Activated CD4-positive, alpha-beta memory T cell treated with anti-CD3 and anti-CD28 coated beads for 36 hours (primary cell): ENCODE results near the gene HES1. TPM values are rescaled to one million over a fixed set of nuclear protein-coding genes. Genes with fewer than 3 reads are reported as not detected.

Source experiments
- CTCF ChIA-PET: fragments of 350-600 bp; sonication (Branson Sonifier 250); formaldehyde crosslinking; loops from one replicate; lab custom pipeline; 2021; ENCODE audit warnings: antibody characterized with exemption, inconsistent platforms; lab: Charles Lee
- POLR2A ChIA-PET: fragments of 350-600 bp; sonication (Branson Sonifier 250); formaldehyde crosslinking; loops from one replicate; lab custom pipeline; 2021; ENCODE audit warnings: antibody characterized with exemption; lab: Charles Lee
- DNase-seq: peaks from one replicate; pipeline ENCODE4 v3.0.0-alpha.2; 2020
- H3K27ac Mint-ChIP-seq: one replicate; pipeline ENCODE4 v1.8.0; 2021; ENCODE audit warnings: mixed read lengths
- H3K27me3 Mint-ChIP-seq: one replicate; pipeline ENCODE4 v1.8.0; 2021; ENCODE audit warnings: mixed read lengths
- H3K36me3 Mint-ChIP-seq: one replicate; pipeline ENCODE4 v1.8.0; 2021; ENCODE audit warnings: mixed read lengths
- H3K4me1 Mint-ChIP-seq: one replicate; pipeline ENCODE4 v1.8.0; 2021; ENCODE audit warnings: low read depth, mixed read lengths
- H3K4me3 Mint-ChIP-seq: one replicate; pipeline ENCODE4 v1.8.0; 2021; ENCODE audit warnings: mild to moderate bottlenecking, mixed read lengths
- H3K9me3 Mint-ChIP-seq: one replicate; pipeline ENCODE4 v1.8.0; 2021; ENCODE audit warnings: mixed read lengths
- intact Hi-C: fragments of 100-400 bp; cut with micrococcal nuclease; formaldehyde crosslinking; loops from one replicate; pipeline ENCODE4 v1.15.1; 2023
- total RNA-seq, 2 experiments: library from RNA; stranded (reverse); gene quantifications; one replicate each; pipeline ENCODE4 v1.2.3, GENCODE V29; 2021

Gene HES1
- total RNA-seq, 2 experiments from 2014 or later: 0.56 to 1.00 TPM

DNA sequence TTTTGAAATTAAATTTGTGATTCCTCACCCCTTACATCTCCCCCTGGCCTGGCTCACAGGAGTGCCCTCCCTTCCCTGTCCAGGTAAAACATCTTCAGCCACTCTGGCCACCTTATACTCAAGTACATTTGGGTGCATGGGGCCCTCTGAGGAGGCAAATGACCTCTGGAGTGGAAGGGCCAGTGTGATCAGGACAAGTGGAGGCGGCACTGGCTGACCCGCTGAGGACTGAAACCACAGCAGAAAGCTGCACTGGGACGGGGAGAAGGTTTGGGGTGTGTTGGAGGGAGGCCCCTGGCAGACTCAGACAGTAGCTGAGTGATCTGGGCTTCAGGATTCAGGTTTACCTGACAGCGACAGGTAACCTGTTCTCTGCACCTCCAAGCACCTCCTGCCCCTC lies 24.2 kb downstream of the HES1 start:
- no peak for DNase-seq
- CTCF ChIA-PET: interaction anchor here (0.6 to 2.1 kb wide), 2 partner anchors 22 to 156 kb away, joined by 3 to 6 read pairs; no protein-coding TSS in a partner anchor
- Mint-ChIP-seq H3K27ac (no peak overlapping the region), H3K9me3 (no peaks in the 10 kb centered on the region), H3K4me3 (no peak overlapping the region), H3K36me3 (no peaks in the 10 kb centered on the region), H3K27me3 (peaks cover 30% of the 10 kb centered on the region), H3K4me1 (no peaks in the 10 kb centered on the region)
- intact Hi-C loops: no loop called here
- POLR2A ChIA-PET: no interaction called here

DNA sequence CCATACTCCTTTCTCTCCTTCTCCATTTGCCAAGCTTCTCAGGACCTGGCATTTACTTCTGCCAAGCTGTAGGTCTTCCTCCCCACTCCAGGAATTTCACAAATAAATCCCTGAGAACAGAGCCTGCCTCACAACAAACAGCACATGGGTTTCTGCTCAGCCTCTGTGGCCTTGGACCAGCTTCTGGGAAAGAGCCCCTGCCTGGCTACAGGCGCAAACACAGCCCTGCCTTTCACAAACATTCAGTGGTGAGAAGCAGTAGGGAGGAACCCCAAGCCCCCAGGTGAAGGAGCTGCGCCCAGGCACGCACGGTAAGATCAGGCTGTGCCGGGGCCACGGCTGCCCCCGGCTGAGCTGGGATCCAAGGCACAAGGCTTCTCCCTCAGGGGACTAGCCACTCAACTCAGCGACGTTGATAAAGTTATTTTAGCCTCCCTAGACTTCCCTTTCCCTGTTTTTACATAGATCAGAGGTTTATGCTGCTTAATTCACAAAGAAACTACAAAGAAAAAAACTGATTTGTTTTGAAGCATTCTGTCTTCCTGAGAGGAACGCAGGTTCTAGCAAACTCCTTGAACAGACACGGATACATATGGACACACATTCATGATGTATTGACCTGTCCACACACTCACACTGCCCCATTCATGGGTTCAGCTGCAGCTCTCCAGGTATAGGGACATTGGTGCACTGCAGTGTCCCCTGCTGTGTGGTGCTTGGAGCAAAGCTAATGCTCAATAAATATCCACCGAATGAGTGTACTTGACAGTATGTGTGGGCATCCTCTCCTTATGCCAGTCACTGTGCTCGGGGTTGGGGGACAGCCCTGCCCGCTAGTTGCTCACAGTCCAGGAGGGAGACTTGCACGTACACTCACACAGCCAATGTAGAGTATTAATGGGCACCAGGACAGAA lies 25.4 kb downstream of the HES1 start:
- intact Hi-C loops: no loop called here
- Mint-ChIP-seq H3K36me3 (no peaks in the 10 kb centered on the region), H3K27ac (no peak overlapping the region), H3K9me3 (no peaks in the 10 kb centered on the region), H3K4me1 (no peaks in the 10 kb centered on the region), H3K27me3 (peaks cover 38% of the 10 kb centered on the region), H3K4me3 (no peak overlapping the region)
- ChIA-PET POLR2A (no interaction called here), CTCF (interaction anchor here (2.1 kb wide), 1 partner anchor 154 kb away, joined by 6 read pairs; no protein-coding TSS in a partner anchor)
- DNase-seq: no peak

DNA sequence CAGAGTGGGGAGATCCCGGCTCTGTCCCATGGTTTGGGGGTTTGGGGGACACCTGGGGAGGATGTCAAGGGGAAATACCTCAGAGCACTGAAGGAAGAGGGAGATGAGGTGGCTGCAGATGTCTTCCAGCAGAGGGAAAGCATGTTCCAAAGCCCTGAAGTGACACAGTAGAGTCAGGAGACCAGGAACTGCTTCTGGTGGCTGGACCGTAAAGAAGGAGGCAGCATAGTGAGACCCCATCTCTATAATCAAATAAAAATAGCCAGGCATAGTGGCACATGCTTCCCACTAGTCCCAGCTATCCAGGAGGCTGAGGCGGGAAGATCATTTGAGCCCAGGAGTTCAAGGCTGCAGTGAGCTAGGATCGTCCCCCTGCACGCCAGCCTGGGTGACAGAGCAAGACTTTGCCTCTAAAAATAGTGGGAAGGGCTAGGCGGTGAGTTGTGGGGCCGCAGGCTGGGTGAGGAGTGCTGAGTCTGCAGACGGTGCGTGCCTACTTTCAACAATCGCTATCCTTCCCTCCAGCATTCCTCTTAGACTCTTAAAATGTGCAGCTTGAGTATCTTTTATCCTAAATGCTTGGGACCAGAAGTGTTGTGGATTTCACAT lies 26.2 kb downstream of the HES1 start:
- Mint-ChIP-seq H3K9me3 (no peaks in the 10 kb centered on the region), H3K4me1 (no peaks in the 10 kb centered on the region), H3K27ac (no peak overlapping the region), H3K4me3 (no peak overlapping the region), H3K36me3 (no peaks in the 10 kb centered on the region), H3K27me3 (peaks cover 34% of the 10 kb centered on the region)
- intact Hi-C loops: no loop called here
- POLR2A ChIA-PET: no interaction called here
- CTCF ChIA-PET: interaction anchor here (2.1 kb wide), 1 partner anchor 154 kb away, joined by 6 read pairs; no protein-coding TSS in a partner anchor
- DNase-seq: no peak

- H3K36me3 Mint-ChIP-seq: no peaks in the 10 kb centered on the region
- H3K4me3 Mint-ChIP-seq: no peak overlapping the region
- no peaks in the 10 kb centered on the region for H3K9me3 Mint-ChIP-seq
- intact Hi-C loops: no loop called here
- ChIA-PET POLR2A (no interaction called here), CTCF (no interaction called here)
- H3K27ac Mint-ChIP-seq: no peak overlapping the region
- H3K4me1 Mint-ChIP-seq: no peaks in the 10 kb centered on the region
- peaks cover 39% of the 10 kb centered on the region for H3K27me3 Mint-ChIP-seq
- DNase-seq: no peak
These were observed 27.1 kb downstream of the HES1 start for GRCh38 chr3:194162817-194163584.

GRCh38 chr3:194163697-194164096 lies 27.7 kb downstream of the HES1 start:
- intact Hi-C loops: no loop called here
- Mint-ChIP-seq H3K9me3 (no peaks in the 10 kb centered on the region), H3K4me1 (no peaks in the 10 kb centered on the region), H3K27ac (no peak overlapping the region), H3K4me3 (no peak overlapping the region), H3K36me3 (no peaks in the 10 kb centered on the region), H3K27me3 (peaks cover 36% of the 10 kb centered on the region)
- ChIA-PET CTCF (no interaction called here), POLR2A (no interaction called here)
- no peak for DNase-seq

GRCh38 chr3:194164861-194165260 lies 28.9 kb downstream of the HES1 start:
- ChIA-PET CTCF (no interaction called here), POLR2A (no interaction called here)
- H3K9me3 Mint-ChIP-seq: no peaks in the 10 kb centered on the region
- H3K27ac Mint-ChIP-seq: no peak overlapping the region
- peaks cover 38% of the 10 kb centered on the region for H3K27me3 Mint-ChIP-seq
- H3K36me3 Mint-ChIP-seq: no peaks in the 10 kb centered on the region
- no peak for DNase-seq
- no peak overlapping the region for H3K4me3 Mint-ChIP-seq
- intact Hi-C loops: no loop called here
- H3K4me1 Mint-ChIP-seq: no peaks in the 10 kb centered on the region

GRCh38 chr3:194165271-194166018 lies 29.5 kb downstream of the HES1 start:
- no peaks in the 10 kb centered on the region for H3K9me3 Mint-ChIP-seq
- no peaks in the 10 kb centered on the region for H3K4me1 Mint-ChIP-seq
- ChIA-PET CTCF (no interaction called here), POLR2A (no interaction called here)
- no peak overlapping the region for H3K4me3 Mint-ChIP-seq
- intact Hi-C loops: no loop called here
- no peaks in the 10 kb centered on the region for H3K36me3 Mint-ChIP-seq
- DNase-seq: no peak
- H3K27ac Mint-ChIP-seq: no peak overlapping the region
- peaks cover 38% of the 10 kb centered on the region for H3K27me3 Mint-ChIP-seq

DNA sequence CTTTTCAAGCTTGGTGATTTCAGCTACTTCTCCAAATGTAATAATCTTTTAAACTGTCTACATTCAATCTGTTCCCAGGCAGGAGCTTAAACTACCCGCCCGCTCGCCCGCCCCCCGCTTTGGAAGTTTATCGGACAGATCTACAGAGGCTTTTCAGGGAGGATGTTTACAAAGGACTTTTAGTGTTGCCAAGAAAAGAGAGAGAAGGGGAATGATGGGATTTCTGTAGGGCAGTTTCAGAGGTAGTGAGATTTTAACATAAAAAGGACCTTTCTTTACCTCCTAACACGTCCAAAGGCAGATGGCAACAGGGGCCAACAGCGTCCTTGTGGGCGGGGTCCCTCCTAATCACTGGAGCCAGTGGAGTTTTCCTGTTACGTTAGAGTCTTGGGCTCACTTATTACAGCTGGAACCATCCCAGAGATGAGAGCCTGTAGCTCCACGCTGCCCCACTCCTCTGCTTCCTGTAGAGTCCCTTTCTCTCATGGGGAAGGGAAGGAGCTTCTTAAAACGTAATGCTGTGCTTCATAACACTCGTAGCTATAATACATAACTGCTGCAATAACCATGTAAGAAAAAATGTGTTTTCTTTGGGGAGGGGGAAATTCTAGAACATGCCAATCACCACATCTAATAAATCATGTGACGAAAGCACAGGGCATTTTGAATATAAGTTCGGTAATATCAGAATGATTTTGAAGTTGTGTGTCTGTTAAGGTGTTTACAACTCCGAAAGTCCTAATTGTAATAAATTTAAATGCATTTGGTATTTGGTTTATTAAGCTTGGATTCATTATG lies 30.9 kb downstream of the HES1 start:
- Mint-ChIP-seq H3K4me3 (no peak overlapping the region), H3K27ac (no peak overlapping the region), H3K4me1 (no peaks in the 10 kb centered on the region), H3K36me3 (no peaks in the 10 kb centered on the region), H3K27me3 (peaks cover 29% of the 10 kb centered on the region), H3K9me3 (no peaks in the 10 kb centered on the region)
- DNase-seq: no peak
- POLR2A ChIA-PET: interaction anchor here (0.6 kb wide), 2 partner anchors 332 to 431 kb away, joined by 3 to 4 read pairs; no protein-coding TSS in a partner anchor
- CTCF ChIA-PET: interaction anchor here (1.5 kb wide), 1 partner anchor 149 kb away, joined by 6 read pairs; no protein-coding TSS in a partner anchor
- intact Hi-C loops: no loop called here

DNA sequence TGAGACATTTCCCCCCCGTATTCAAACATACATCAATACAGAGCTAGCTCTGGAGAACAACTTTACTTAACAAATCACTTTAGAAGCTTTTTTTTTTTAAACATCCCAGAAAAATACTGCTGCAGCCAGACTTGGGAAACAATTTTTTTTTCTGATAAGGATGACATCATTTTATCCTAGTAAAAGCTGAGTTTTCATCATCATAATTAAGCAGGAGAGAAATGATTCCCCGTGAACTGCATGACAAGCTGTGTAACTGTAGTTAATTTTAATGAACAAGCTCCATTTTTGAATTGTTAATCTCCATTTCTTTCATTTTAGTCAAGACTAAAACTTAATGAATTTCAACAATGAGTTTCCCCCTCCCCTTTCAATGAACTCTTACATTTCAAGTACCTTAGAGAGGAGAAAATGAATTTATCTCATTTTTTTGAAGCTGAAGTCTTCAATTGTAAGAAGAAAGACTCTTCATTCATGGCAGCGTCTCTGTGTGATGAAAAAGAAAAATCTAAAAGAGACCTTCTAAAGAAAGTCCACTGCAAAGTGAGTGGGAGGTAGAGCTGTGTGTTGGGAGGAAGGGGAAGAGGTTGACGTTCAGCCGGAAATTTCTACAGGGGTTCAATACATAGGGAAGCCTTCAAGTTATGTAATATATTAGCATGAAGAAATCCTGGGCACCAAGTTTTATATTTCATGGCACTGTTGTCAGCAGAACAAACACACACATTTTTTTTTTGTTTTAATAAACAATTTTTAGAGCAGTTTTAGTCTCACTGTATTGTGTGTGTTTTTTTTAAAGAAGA lies 31.7 kb downstream of the HES1 start:
- H3K4me3 Mint-ChIP-seq: no peak overlapping the region
- H3K36me3 Mint-ChIP-seq: no peaks in the 10 kb centered on the region
- POLR2A ChIA-PET: interaction anchor here (0.6 kb wide), 3 partner anchors 332 to 1586 kb away, joined by 3 to 4 read pairs (median 3); no protein-coding TSS in a partner anchor
- H3K9me3 Mint-ChIP-seq: no peaks in the 10 kb centered on the region
- no peak overlapping the region for H3K27ac Mint-ChIP-seq
- CTCF ChIA-PET: interaction anchor here (0.7 to 1.5 kb wide), 2 partner anchors 148 to 664 kb away, joined by 3 to 6 read pairs; no protein-coding TSS in a partner anchor
- peaks cover 28% of the 10 kb centered on the region for H3K27me3 Mint-ChIP-seq
- DNase-seq: no peak
- H3K4me1 Mint-ChIP-seq: no peaks in the 10 kb centered on the region
- intact Hi-C loops: no loop called here

DNA sequence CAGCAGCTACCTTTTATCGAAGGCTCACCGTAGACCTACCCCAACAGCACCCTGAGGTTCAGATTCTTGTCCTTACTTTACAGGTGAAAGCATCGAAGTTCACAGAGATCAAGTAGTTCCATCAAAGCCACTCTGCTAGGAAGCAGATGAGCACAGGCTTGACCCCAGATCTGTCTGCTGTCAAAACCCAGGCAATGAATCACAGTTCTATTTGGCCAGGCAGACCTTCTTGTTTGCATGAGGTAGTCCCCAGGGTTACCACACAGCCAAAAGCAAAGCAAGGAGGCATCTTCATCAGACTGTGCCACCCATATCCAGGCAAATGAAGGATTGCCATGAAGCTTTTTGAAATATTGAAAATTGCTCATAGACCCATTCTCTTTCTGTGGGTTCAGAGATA lies 33.0 kb downstream of the HES1 start:
- H3K9me3 Mint-ChIP-seq: no peaks in the 10 kb centered on the region
- POLR2A ChIA-PET: no interaction called here
- CTCF ChIA-PET: no interaction called here

More for the DNA sequence above, 33.0 kb downstream of the HES1 start:
- no peak overlapping the region for H3K27ac Mint-ChIP-seq
- intact Hi-C loops: no loop called here
- DNase-seq: no peak
- no peaks in the 10 kb centered on the region for H3K36me3 Mint-ChIP-seq
- no peaks in the 10 kb centered on the region for H3K4me1 Mint-ChIP-seq
- peaks cover 22% of the 10 kb centered on the region for H3K27me3 Mint-ChIP-seq
- H3K4me3 Mint-ChIP-seq: no peak overlapping the region
